GM12878 (cell line): ENCODE measurements around the gene TMEM135.

ENCODE experiments used
- ATF7 ChIP-seq: fragments of 450-650 bp; IDR thresholded peaks from 2 replicates; pipeline ENCODE4 v1.6.1; 2016; ENCODE audit warnings: low read depth, mild to moderate bottlenecking
- CTCF ChIP-seq, 3 experiments: IDR thresholded peaks in 2 of 3; conservative IDR thresholded peaks in 1 of 3; 2 replicates each; pipeline ENCODE4 v1.5.1; 2011; ENCODE audit warnings: low read depth in 3 of 3, low read length in 3 of 3, mild to moderate bottlenecking in 3 of 3, control low read depth in 2 of 3, moderate library complexity in 2 of 3, inconsistent platforms in 1 of 3, mixed read lengths in 1 of 3; ENCODE audit not compliant: control insufficient read depth in 2 of 3, insufficient read depth in 1 of 3; ENCODE audit errors: extremely low read depth in 1 of 3
- GATAD2B ChIP-seq: fragments of 450-650 bp; conservative IDR thresholded peaks from 2 replicates; pipeline ENCODE4 v1.6.1; 2017; ENCODE audit warnings: low read depth, mild to moderate bottlenecking, moderate library complexity
- JUND ChIP-seq: IDR thresholded peaks from 2 replicates; pipeline ENCODE4 v1.6.1; 2012; ENCODE audit warnings: low read depth, mild to moderate bottlenecking, low read length, improper control_type of control experiment, moderate library complexity
- MAX ChIP-seq: IDR thresholded peaks from 2 replicates; pipeline ENCODE4 v1.6.1; 2012; ENCODE audit warnings: low read depth, low read length, improper control_type of control experiment
- NRF1 ChIP-seq: conservative IDR thresholded peaks from 2 replicates; pipeline ENCODE4 v1.6.1; 2011; ENCODE audit warnings: mild to moderate bottlenecking, low read depth, low read length, improper control_type of control experiment
- POLR2A ChIP-seq: IDR thresholded peaks from 2 replicates; pipeline ENCODE4 v1.6.1; 2011; ENCODE audit warnings: low read depth, mild to moderate bottlenecking, low read length
- POLR2AphosphoS5 ChIP-seq: IDR thresholded peaks from 2 replicates; pipeline ENCODE4 v1.6.1; 2011; ENCODE audit warnings: mild to moderate bottlenecking, low read length, inconsistent platforms
- RAD21 ChIP-seq: IDR thresholded peaks from 2 replicates; pipeline ENCODE4 v1.6.1; 2011; ENCODE audit warnings: mild to moderate bottlenecking, low read depth, low read length, moderate library complexity; ENCODE audit not compliant: insufficient read depth
- SRF ChIP-seq, 2 experiments: IDR thresholded peaks; 2 replicates each; pipeline ENCODE4 v1.6.1; 2011; ENCODE audit warnings: low read depth in 2 of 2, low read length in 2 of 2, mild to moderate bottlenecking in 1 of 2, moderate library complexity in 1 of 2
- TBL1XR1 ChIP-seq: IDR thresholded peaks from 2 replicates; pipeline ENCODE4 v1.6.1; 2012; ENCODE audit warnings: low read depth, low read length, improper control_type of control experiment
- USF2 ChIP-seq: IDR thresholded peaks from 2 replicates; pipeline ENCODE4 v1.6.1; 2011; ENCODE audit warnings: low read depth, low read length, improper control_type of control experiment, borderline replicate concordance
- ZBTB11 ChIP-seq: fragments of 450-650 bp; formaldehyde crosslinking; IDR thresholded peaks from 2 replicates; pipeline ENCODE4 v1.5.0; 2022; ENCODE audit warnings: mild to moderate bottlenecking, missing genetic modification characterization
- ZNF384 ChIP-seq: IDR thresholded peaks from 2 replicates; pipeline ENCODE4 v1.6.1; 2012; ENCODE audit warnings: low read depth, mild to moderate bottlenecking, low read length, improper control_type of control experiment, borderline replicate concordance

GRCh38 chr11:87180742-87181141 lies 143.0 kb downstream of the TMEM135 start:
- TF ChIP-seq POLR2AphosphoS5: no peak
- no peak for TF ChIP-seq SRF (IDR thresholded peaks at IDR 0.05; ENCODE audit: low read depth in 2 of 2, low read length in 2 of 2)
- TF ChIP-seq TBL1XR1: no peak
- TF ChIP-seq CTCF (IDR thresholded peaks at IDR 0.05 in 2 of 3, conservative IDR thresholded peaks at IDR 0.05 in 1 of 3; ENCODE audit: control insufficient read depth in 2 of 3, extremely low read depth in 1 of 3, insufficient read depth in 1 of 3, low read depth in 3 of 3, low read length in 3 of 3): no peak
- no peak for TF ChIP-seq RAD21
- TF ChIP-seq NRF1: no peak
- TF ChIP-seq ZNF384: no peak
- TF ChIP-seq ZBTB11 (CRISPR knock-in tag): no peak
- TF ChIP-seq GATAD2B: no peak
- TF ChIP-seq POLR2A: no peak
- TF ChIP-seq USF2: no peak
- no peak for TF ChIP-seq JUND
- no peak for TF ChIP-seq ATF7
- no peak for TF ChIP-seq MAX
